Endometrium (tissue), 2 donors: ENCODE data around the gene SERPINH1.
A peak's percentile ranks its signal among the peaks of the same experiment; 100 is the strongest.

ENCODE experiments used
- FAIRE-seq: peaks from 2 replicates; lab custom pipeline; 2012; peaks lifted over from hg19 to GRCh38; lab: Jason Lieb, UNC
- donor health status: control.
- donor health status: control.

The SERPINH1 gene

GRCh38 chr11:75555079-75555811 lies 6.8 kb upstream of the SERPINH1 start:
- no peak for FAIRE-seq

- no peak for FAIRE-seq
Measured at GRCh38 chr11:75556275-75556674, 5.8 kb upstream of the SERPINH1 start.

GRCh38 chr11:75557666-75558494 lies 4.2 kb upstream of the SERPINH1 start:
- FAIRE-seq, result no peak

DNA sequence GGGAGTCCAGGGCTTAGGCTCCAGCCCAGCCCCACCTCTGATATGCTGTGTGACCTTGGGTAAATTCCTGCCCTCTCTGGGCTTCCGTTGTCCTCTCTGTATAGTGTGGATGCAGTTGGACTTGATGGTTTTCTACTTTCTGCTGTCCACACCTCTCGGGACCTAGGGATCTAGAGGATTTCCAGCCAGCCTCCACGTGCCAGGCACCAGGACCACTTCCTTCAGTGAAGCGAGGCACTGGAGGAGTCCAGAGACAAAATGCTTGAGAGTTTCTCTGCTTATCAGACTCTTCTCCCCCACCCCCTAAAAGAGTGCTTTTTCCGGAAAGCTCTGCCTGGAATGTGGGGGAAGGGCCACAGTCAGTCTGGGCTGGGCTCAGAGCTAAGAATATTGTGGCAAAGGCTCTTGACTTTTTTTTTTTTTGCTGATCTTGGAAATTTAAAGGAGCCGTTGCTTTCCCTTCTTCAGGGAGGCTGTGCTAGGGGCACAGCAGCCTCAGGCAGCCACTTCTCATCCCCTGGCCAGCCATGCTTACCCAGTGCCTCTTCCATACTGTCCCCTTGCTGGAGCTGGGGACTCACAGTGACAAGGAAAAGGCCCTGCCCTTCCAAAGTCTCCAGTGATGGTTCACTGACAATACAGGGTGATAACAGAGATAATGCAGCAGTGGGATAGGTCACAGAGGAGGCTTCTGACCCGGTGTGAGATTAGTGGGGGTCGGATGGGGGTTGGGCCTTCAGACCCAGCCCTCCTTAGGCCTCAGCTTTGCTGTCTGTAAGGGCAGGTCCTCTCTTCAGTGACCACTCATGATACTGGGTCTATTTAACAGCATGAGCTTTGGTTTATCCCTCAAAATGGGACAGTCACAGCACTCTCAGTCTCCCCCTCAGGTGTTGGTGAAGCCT lies 2.9 kb upstream of the SERPINH1 start:
- FAIRE-seq, result peak; percentile 76

GRCh38 chr11:75560644-75561043 lies 1.4 kb upstream of the SERPINH1 start:
- no peak for FAIRE-seq

DNA sequence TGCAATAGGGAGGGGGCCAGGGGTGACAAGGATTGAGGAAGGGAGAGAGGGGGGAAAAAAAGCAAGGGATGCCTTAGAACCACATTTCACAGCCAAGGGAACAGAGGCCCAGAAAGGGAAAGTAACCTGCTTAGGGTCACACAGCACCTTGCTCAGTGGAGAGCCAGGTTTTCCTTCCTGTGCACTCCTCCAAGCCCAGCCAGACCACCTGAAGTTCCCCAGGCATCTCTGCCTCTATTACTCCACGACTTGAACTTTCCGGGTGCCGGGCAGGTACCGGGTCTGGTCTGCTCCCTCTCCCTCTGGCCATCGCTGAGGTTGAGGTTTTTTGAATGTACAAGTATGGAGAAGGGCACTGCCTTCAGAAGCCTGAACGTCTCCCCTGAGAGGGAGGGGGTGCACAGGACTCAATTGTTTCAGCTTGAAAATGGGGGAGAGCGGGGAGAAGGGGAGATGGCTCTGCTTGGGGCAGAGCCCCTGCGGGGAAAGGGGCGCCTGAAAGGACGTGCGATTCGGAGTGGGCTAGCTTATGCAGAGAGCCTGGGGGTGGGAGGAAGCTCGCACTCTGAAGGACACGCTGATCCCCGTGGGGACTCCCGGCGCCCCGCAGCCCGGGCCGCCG lies 516 bp upstream of the SERPINH1 start:
- no peak for FAIRE-seq

- FAIRE-seq, result no peak
Measured at GRCh38 chr11:75562836-75563484, 907 bp downstream of the SERPINH1 start.

DNA sequence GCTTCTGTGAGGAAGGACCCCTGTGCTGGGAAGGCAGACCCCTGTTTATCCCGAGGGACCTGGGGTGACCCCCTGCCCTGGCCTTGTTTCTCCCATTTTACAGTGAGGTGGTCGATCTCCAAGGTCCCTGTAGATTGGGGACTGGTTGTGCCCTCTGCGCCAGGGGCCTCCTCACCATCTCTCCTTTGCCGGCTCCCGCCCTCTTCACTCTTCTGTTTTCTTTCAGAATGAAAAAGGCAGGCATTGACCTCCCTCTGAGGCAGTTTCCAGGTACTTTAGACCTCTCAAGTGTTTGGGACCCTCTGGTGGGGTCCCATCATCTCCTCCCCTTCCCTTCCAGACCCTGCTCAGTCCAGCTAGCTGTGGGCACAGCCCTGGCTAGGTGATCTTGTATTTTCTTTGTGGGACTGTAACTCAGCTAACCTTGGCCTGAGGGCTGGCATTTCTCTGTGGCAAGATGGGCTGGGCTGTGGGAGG lies 1.5 kb downstream of the SERPINH1 start:
- FAIRE-seq, result no peak

- no peak for FAIRE-seq
Measured at GRCh38 chr11:75563978-75564552, 2.0 kb downstream of the SERPINH1 start.

- FAIRE-seq, result no peak
Measured at GRCh38 chr11:75565221-75565814, 3.3 kb downstream of the SERPINH1 start.

DNA sequence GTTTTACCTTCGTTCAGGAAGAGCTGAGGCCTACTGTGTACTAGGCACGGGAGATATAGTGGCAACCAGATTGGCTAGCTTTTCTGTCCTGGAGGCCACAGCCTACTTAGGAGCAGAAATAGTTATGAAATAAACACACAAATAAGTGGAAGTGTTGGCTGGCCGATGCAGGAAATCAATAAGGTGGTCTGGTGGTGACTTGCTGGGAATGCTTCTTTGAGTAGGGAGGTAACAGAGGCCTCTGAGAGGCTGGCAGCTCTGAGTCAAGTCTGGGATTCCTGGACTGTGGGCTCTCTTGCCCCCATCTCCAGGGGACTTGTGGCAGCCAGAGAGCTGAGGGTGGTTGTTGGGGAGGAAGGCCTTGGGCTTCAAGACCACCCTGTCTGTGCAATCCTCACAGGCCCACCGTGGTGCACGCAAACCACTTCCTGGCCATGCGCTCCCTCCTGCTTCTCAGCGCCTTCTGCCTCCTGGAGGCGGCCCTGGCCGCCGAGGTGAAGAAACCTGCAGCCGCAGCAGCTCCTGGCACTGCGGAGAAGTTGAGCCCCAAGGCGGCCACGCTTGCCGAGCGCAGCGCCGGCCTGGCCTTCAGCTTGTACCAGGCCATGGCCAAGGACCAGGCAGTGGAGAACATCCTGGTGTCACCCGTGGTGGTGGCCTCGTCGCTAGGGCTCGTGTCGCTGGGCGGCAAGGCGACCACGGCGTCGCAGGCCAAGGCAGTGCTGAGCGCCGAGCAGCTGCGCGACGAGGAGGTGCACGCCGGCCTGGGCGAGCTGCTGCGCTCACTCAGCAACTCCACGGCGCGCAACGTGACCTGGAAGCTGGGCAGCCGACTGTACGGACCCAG lies 4.1 kb downstream of the SERPINH1 start:
- no peak for FAIRE-seq

DNA sequence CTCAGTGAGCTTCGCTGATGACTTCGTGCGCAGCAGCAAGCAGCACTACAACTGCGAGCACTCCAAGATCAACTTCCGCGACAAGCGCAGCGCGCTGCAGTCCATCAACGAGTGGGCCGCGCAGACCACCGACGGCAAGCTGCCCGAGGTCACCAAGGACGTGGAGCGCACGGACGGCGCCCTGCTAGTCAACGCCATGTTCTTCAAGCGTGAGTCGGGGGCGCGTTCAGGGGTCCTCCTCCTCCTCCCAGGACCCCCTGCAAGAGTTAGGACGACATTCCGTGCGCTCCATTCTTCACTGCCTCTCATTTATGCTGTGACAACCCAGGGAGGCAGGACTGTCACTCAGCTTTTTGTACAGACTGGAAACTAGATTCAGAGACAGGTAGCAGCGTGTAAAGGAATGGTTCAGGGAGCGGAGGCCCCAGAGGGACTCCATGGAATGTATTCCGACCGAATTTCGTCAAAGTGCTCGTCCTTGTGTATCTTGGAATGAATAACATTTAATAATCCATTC lies 4.8 kb downstream of the SERPINH1 start:
- FAIRE-seq, result no peak

DNA sequence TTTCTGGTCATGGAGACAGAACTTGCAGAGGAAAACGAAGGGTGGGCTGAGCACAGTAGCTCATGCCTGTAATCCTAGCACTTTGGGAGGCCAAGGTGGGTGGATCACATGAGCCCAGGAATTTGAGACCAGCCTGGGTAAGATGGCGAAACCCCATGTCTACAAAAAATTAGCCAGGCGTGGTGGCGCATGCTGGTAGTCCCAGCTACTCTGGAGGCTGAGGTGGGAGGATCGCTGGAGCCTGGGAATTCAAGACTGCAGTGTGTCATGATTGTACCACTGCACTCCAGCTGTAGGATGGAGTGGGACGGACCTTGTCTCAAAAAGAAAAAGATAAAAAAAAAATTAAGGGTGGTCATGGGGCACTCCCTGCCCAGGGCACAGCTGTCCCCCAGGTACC lies 5.9 kb downstream of the SERPINH1 start:
- no peak for FAIRE-seq

- no peak for FAIRE-seq
Measured at GRCh38 chr11:75568616-75569219, 6.7 kb downstream of the SERPINH1 start.

DNA sequence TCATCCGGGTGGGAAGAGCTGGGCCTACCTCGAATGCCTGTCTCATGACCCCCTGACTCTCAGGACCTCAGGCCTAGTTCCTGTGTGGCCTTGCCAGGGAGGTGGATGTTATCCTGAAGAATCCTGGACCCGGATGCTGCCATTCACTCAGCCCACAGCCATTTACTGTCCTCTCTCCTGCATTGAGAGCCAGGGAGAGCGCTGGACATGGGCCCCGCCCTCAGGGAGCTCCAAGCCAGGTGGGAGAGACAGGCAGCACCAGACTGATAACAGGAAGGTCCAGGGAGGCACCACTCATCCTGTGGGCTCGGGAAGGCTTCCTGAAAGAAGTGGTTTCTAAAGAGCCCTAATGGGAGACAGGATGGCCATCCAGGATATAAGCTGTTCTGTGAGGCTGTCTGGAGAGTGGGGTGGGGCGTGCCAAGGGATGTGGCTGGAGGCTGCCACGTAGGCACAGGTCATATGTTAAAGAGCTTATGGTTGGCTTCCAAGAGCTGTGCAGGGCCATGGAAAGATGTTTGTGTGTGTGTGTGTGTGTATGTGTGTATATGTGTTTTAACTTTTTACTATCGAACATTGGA lies 8.6 kb downstream of the SERPINH1 start:
- FAIRE-seq, result no peak

GRCh38 chr11:75571625-75572024 lies 9.6 kb downstream of the SERPINH1 start:
- no peak for FAIRE-seq

GRCh38 chr11:75572744-75573143 lies 10.7 kb downstream of the SERPINH1 start:
- FAIRE-seq, result no peak
